T follicular helper cell (primary cell): ENCODE data around the gene TMEM253.

Experiments
- DNase-seq: peaks from one replicate; pipeline ENCODE4 v3.0.0-alpha.2; 2020; ENCODE audit warnings: low read depth

Gene TMEM253

DNA sequence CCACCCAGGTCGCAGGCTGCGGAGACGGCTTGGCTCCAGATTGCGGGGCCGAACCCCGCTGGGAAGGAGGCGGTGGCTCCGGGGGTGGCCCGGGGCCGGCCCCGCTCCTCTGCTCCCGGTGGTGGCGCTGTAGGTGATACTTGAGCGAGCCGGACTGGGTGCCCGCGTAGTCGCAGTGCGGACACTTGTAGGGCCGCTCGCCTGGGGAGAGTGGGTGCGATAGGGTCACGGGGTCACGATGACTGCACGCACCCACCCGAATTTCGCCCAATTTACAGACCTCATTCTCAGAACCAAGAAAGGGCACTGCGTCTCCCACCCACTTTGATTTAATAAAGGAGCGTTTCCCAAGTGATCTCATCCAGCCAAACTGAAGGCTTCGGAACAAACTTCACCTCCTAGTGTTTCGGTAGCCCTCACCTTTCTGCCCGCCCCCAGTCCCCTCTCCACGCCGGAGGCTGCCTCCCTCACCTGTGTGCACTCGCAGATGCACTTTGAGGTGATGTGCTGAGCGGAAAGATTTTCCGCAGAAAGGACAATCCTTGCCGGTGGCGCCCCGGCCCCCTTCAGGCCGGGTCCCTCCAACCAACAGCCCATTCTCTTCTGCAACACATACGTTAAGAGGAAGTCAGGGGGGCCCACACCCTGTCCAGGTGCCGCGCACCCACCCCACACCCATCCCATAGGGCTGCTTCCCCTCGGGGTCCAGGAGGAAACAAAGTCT lies 9.8 kb upstream of the TMEM253 start:
- no peak for DNase-seq

DNA sequence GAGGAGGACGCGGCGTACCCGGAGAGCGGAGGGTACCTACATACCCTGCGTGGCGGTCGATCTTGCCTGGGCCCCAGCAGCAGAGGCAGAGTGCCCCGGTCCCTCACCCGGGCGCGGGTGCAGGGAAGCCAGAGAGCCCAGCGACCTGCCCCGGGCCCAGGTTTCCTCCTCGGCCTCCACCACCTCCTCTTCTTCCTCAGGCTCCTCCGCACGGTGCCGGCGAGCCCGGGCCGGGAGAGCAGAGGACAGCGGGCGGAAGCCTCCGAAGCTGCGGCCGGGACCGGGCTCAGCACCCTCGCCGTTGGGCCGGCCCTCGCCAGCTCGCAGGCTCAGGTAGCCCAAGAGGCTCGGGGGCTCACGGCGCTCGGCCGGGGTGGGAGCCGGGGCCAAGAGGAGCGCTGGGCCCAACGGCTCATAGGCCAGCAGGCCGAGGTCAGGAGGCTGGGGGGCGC lies 9.0 kb upstream of the TMEM253 start:
- DNase-seq: no peak

- peak; percentile 84 for DNase-seq
Measured at GRCh38 chr14:21092273-21093011, 8.4 kb upstream of the TMEM253 start.

DNA sequence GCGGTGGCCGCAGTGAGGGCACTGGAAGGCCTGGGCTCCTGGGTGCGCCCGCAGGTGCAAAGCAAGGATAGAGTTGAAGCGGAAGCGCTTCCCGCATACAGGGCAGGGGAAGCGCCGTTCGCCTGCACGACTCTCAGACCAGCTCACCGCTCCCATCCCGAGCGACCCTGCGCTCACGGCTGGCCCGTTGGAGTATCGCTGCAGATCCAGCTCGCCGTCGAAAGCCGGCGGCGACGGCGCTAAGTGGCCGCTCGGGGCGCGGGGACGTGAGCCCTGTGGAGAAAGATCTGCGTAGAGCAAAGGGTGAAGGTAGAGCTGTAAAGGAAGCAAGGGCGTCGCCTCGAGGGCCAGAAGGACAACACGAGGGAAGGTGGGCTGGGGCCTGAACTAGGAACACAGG lies 7.8 kb upstream of the TMEM253 start:
- DNase-seq: no peak

GRCh38 chr14:21093769-21094681 lies 6.8 kb upstream of the TMEM253 start:
- DNase-seq: no peak

DNA sequence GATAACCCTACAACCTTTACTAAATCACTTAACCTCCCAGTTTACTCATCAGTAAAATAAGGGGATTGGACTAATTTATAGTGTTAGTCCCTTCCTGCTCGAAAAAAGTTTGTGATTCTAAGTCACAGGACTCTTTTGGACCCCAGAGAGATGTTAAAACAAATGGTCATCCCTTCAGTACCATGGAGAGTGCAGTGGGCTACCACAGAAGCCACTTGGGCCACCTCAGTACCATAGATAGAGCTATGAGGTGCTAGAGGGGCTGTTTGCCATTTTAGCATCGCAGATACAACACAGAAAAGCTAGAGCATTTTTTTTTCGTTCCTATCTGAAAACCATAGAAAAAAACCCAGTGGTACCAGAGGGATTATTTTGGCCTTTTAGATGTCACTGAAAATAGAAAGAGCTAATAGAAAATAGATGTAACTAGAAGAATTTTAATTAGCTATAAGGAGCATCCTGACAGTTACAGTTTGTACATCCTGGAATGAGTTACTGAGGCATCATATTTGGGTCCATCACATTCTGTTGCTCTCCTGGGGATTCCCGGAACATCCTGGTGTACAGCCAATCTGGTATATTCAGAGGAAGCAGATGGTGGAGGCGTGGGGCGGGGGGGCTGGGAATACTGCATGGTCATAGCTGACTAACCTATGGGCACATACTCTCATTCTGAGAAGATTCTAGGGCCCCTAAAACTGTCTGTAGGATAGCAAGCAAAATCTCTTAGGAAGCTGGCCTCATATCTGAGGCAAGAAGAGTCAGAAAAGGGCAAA lies 5.2 kb upstream of the TMEM253 start:
- DNase-seq: no peak

DNA sequence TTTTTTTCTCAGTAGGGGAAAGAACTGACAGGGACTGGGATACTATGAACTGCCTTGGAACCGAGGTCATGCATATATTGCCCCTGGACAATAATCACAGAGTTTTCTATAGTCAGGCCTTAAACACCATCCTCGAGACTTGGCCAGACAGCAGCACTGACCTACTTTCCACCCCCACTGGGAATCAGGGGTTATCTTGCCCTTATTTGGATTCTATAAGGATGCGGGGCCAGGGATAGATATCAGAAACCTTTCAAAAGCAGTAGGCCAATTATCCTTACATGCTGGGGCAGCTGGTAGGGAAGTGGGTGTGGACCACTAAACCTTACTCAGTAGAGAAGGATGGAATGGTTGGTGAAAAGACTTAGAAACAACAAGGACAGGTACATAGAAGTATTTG lies 4.4 kb upstream of the TMEM253 start:
- DNase-seq: no peak

GRCh38 chr14:21096978-21097635 lies 3.8 kb upstream of the TMEM253 start:
- no peak for DNase-seq

- no peak for DNase-seq
Measured at GRCh38 chr14:21097636-21098075, 3.2 kb upstream of the TMEM253 start.

- no peak for DNase-seq
Measured at GRCh38 chr14:21098076-21098891, 2.6 kb upstream of the TMEM253 start, which contains the start of gene ZNF219. TSS of gene ZNF219 (minus strand) at chr14:21098655. CDS start at chr14:21093591, 5,064 bp downstream.

DNA sequence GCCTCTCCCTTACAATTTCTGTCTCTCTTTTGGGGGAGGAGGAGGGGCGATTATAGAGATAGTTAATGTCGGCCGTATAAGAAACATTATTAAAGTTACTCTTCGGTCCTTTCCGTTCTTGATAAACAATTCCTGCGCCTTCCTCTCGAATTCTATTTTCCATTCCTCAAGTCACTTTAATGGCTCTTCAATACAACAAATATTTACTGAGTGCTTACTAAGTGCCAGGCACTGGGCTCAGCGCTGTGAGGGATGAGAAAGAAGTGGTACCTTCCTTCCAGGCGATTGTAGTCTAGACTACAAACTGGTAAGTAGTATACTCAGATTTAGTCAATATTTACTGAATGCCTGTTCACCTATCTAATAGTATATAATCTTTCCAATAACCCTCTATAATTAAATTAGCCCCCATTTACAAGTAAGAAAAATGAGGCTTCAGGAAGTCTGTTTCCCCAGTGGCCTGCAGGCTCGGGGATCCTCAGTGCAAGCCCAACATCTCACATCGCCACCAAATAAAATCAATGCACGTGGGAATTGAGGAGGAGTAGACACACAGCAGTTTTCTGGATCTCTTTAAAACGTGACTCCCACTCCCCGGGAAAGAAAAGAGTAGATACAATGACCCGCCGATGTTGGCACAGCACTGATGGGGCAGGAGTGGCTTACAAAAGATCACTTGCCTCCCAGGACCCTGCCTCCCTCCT lies 1.8 kb upstream of the TMEM253 start:
- DNase-seq: no peak

DNA sequence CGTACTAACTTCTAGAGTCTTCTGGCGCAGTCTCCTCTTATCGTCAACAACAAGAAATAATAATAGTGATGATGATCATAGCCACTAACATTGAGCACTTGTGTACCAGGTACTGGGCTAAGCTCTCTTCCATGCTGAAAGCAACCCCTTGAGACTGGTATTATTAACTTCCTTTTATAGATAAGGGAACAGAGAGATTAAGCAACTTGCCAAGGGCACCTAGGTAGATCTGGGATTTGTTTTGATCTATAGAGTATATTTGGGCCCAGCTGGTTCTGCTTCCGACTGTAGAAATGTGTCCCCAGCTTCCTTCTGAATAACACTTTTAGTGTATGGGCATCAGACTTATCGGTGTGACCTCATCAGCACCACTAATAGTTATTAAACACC lies 1.3 kb upstream of the TMEM253 start:
- DNase-seq: no peak

DNA sequence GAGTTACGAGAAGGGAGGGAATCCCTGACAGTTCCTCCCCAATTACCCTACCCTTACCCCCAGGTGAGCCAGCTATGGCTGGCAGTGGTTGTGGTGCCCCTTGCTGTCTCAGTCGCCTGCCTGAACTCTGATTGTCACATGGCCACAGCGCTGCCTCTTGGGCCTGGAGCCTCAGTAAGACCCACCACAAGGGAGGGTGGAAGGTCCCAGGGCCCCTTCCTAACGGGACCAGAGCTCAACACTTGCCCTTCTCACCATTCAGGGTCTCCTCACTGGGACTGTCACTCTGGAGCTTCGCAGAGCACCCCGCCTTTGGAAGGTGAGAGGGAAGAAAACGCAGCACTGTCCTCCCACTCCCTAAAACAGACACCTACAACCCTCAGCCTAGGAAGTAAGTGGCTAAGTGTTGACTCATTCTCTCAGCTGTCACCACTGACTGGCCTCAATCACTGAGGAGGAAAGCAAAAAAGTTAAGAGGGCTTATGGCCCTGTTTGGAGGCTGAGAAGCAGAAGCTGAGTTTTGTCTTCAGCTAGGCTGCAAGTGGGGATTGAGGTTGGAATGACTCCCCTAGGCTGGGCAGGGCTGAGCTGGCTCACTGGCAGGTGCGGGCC lies 1.0 kb downstream of the TMEM253 start:
- no peak for DNase-seq

- no peak for DNase-seq
Measured at GRCh38 chr14:21102521-21103410, 1.9 kb downstream of the TMEM253 start.

GRCh38 chr14:21103411-21103709 lies 2.5 kb downstream of the TMEM253 start:
- DNase-seq: no peak

- DNase-seq: peak; percentile 87
Measured at GRCh38 chr14:21103710-21104447, 3.0 kb downstream of the TMEM253 start.

- peak; percentile 50 for DNase-seq
Measured at GRCh38 chr14:21104448-21105060, 3.7 kb downstream of the TMEM253 start.
